ENCODE data around the gene DGLUCY.
A peak's percentile ranks its signal among the peaks of the same experiment; 100 is the strongest.

The DGLUCY gene

DNA sequence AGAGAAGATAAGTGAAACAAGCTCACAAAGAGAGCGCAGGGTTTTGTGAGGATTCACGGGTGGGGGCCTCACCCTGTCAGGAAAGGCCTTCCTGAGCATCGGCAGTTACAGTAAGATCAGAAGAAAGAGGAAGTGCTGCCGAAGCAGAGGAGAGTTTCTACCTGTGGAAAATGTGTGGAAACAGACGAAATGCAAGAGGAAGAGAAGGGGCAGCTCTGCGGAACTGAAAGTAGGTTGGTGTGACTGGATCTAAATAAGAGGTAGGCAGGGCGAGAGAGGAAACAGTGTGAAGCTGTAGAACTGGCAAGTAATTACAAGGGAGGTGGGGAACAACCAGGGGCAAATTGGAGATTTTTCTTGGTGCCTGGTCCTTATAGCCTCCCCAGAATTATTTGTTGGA lies 128.0 kb downstream of the DGLUCY start:
- TF ChIP-seq, protein P1, sequence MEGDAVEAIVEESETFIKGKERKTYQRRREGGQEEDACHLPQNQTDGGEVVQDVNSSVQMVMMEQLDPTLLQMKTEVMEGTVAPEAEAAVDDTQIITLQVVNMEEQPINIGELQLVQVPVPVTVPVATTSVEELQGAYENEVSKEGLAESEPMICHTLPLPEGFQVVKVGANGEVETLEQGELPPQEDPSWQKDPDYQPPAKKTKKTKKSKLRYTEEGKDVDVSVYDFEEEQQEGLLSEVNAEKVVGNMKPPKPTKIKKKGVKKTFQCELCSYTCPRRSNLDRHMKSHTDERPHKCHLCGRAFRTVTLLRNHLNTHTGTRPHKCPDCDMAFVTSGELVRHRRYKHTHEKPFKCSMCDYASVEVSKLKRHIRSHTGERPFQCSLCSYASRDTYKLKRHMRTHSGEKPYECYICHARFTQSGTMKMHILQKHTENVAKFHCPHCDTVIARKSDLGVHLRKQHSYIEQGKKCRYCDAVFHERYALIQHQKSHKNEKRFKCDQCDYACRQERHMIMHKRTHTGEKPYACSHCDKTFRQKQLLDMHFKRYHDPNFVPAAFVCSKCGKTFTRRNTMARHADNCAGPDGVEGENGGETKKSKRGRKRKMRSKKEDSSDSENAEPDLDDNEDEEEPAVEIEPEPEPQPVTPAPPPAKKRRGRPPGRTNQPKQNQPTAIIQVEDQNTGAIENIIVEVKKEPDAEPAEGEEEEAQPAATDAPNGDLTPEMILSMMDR (conservative IDR thresholded peaks at IDR 0.05; ENCODE audit: low read depth, low read length), result no peak
- Histone ChIP-seq H3K4me2 (no peak overlapping the region), H3K36me3 (ENCODE audit: insufficient read depth) (no peaks in the 10 kb centered on the region), H3K4me3 (IDR thresholded peaks at IDR 0.05; ENCODE audit: insufficient read depth, low read depth, low read length) (no peak overlapping the region), H3K79me2 (ENCODE audit: insufficient read depth, low read depth) (no peaks in the 10 kb centered on the region), H3K27me3 (ENCODE audit: insufficient read depth, low read depth) (no peaks in the 10 kb centered on the region), H3K27ac (no peak overlapping the region), H3K4me1 (ENCODE audit: low read depth, poor library complexity, severe bottlenecking) (peaks cover 48% of the 10 kb centered on the region), H3K9ac (no peak overlapping the region), H4K20me1 (ENCODE audit: insufficient read depth) (no peaks in the 10 kb centered on the region), H2AFZ (ENCODE audit: low read depth) (no peak overlapping the region)

DNA sequence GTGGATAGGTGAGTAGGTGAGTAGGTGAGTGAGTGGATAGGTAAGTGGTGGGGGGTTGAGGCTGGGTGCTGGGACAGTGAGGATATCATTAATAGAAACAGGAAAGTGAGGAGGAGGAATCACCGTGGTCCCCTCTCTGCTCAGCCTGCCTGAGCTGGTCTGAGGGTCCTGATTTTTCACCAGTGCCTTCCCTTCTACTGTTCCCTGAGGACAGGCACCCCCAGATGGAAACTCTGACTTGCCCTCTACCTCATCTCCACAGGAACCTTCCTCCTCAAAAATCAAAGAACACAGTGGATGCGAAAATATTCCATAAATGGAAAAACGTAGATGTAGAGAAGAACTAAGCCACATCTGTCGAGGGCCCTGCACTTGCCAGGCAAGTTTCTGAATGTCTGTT lies 128.8 kb downstream of the DGLUCY start:
- H3K36me3 ChIP-seq (ENCODE audit: insufficient read depth), result no peaks in the 10 kb centered on the region
- H3K79me2 ChIP-seq (ENCODE audit: insufficient read depth, low read depth), result no peaks in the 10 kb centered on the region
- peaks cover 56% of the 10 kb centered on the region for H3K4me1 ChIP-seq (ENCODE audit: low read depth, poor library complexity, severe bottlenecking)
- no peaks in the 10 kb centered on the region for H4K20me1 ChIP-seq (ENCODE audit: insufficient read depth)
- no peak overlapping the region for H2AFZ ChIP-seq (ENCODE audit: low read depth)
- H3K27me3 ChIP-seq (ENCODE audit: insufficient read depth, low read depth), result no peaks in the 10 kb centered on the region
- H3K27ac ChIP-seq, result peak overlapping the region; percentile 92
- peak overlapping the region; percentile 64; the same call in 1 of the 2 replicates for H3K4me2 ChIP-seq
- TF ChIP-seq, protein P1 (conservative IDR thresholded peaks at IDR 0.05; ENCODE audit: low read depth, low read length), result no peak
- H3K4me3 ChIP-seq (IDR thresholded peaks at IDR 0.05; ENCODE audit: insufficient read depth, low read depth, low read length), result no peak overlapping the region
- H3K9ac ChIP-seq, result no peak overlapping the region

DNA sequence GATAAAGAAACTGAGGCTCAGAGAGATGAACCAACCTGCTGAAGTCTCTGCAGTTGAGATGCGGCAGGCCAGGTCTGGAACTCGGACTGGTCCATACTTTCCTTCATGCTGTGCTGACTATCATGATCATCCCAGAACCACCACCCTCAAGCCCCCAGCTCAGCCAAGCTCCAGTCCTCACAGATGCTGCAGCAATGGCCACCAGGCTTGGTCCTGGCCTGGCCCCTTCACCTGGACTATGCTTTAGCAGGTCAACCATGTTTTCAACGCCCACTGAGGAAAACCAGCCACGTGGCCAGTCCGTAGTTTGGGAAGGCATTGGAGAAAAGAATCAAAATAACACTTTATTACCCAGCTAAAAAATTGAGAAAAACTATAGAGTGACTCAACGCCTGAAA lies 129.2 kb downstream of the DGLUCY start:
- H3K9ac ChIP-seq, result peak overlapping the region; percentile 58; the same call in 1 of the 2 replicates
- H2AFZ ChIP-seq (ENCODE audit: low read depth), result peak overlapping the region; percentile 44; the same call in 1 of the 2 replicates
- H3K27me3 ChIP-seq (ENCODE audit: insufficient read depth, low read depth), result no peaks in the 10 kb centered on the region
- H3K4me1 ChIP-seq (ENCODE audit: low read depth, poor library complexity, severe bottlenecking), result peaks cover 60% of the 10 kb centered on the region
- no peaks in the 10 kb centered on the region for H3K36me3 ChIP-seq (ENCODE audit: insufficient read depth)
- H3K4me3 ChIP-seq (IDR thresholded peaks at IDR 0.05; ENCODE audit: insufficient read depth, low read depth, low read length), result no peak overlapping the region
- H3K79me2 ChIP-seq (ENCODE audit: insufficient read depth, low read depth), result no peaks in the 10 kb centered on the region
- H4K20me1 ChIP-seq (ENCODE audit: insufficient read depth), result no peaks in the 10 kb centered on the region
- peak overlapping the region; percentile 64 for H3K4me2 ChIP-seq
- peak overlapping the region; percentile 92 for H3K27ac ChIP-seq
- TF ChIP-seq, protein P1 (conservative IDR thresholded peaks at IDR 0.05; ENCODE audit: low read depth, low read length), result no peak

DNA sequence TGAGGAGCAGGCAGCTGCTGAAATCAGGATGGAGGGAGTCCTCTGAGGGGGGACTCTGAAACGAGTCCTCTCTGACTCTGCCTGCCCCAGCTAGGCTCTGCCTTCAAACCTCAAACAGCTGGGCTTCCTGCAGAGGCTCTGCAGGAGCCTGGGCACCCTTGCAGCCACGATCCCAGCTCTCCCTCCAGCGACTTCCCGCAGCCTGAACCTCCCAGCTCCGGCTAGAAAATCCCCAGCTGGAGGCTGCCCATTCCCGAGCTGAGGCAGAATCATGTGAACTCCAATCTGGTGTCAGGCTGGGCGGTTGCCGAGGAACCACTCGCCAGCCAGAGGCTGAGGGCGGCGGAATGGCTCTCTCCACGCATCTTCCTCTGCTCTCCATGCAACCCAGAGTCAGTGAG lies 130.6 kb downstream of the DGLUCY start, which contains the start of gene GPR68:
Gene GPR68, minus strand, starts transcription at position 204 of the 401 bp plus-strand sequence. CDS start 9,654 bp downstream, outside the sequence.
- Histone ChIP-seq H3K4me1 (ENCODE audit: low read depth, poor library complexity, severe bottlenecking) (peaks cover 72% of the 10 kb centered on the region), H3K27me3 (ENCODE audit: insufficient read depth, low read depth) (no peaks in the 10 kb centered on the region), H3K9ac (peak within 1 kb of the TSS; percentile 58; the same call in 1 of the 2 replicates), H3K79me2 (ENCODE audit: insufficient read depth, low read depth) (no peaks in the 10 kb centered on the region), H3K4me2 (peak within 1 kb of the TSS; percentile 64), H3K4me3 (IDR thresholded peaks at IDR 0.05; ENCODE audit: insufficient read depth, low read depth, low read length) (no peak within 1 kb of the TSS), H3K36me3 (ENCODE audit: insufficient read depth) (no peaks in the 10 kb centered on the region), H3K27ac (peak within 1 kb of the TSS; percentile 92), H2AFZ (ENCODE audit: low read depth) (peak within 1 kb of the TSS; percentile 44; the same call in 1 of the 2 replicates), H4K20me1 (ENCODE audit: insufficient read depth) (no peaks in the 10 kb centered on the region)
- TF ChIP-seq, protein P1 (conservative IDR thresholded peaks at IDR 0.05; ENCODE audit: low read depth, low read length), result no peak

All from KMS-11 (cell line).